Activated B cell treated with CpG ODN at 0.5 μM for 24 hours (primary cell): ENCODE data around the gene MKRN1. TPM values are rescaled to one million over a fixed set of nuclear protein-coding genes. Genes with fewer than 3 reads are reported as not detected.

Experiments
- ATAC-seq: fragments of 200-7000 bp; cut with Tn5 transposase; one replicate; pipeline ENCODE4 v1.10.0; 2021; ENCODE audit warnings: low read depth, mild to moderate bottlenecking, moderate library complexity
- CTCF ChIA-PET: fragments of 350-600 bp; sonication (Branson Sonifier 250); formaldehyde crosslinking; loops from one replicate; lab custom pipeline; 2021; ENCODE audit warnings: antibody characterized with exemption; lab: Charles Lee
- POLR2A ChIA-PET: fragments of 350-600 bp; sonication (Branson Sonifier 250); formaldehyde crosslinking; loops from one replicate; lab custom pipeline; 2021; ENCODE audit warnings: antibody characterized with exemption; lab: Charles Lee
- DNase-seq: peaks from one replicate; pipeline ENCODE4 v3.0.0; 2022
- H3K27ac Mint-ChIP-seq: one replicate; pipeline ENCODE4 v1.8.0; 2020; ENCODE audit warnings: mixed read lengths
- H3K27me3 Mint-ChIP-seq: one replicate; pipeline ENCODE4 v1.8.0; 2021; ENCODE audit warnings: mixed read lengths
- H3K36me3 Mint-ChIP-seq: one replicate; pipeline ENCODE4 v1.8.0; 2021; ENCODE audit warnings: low read depth, mixed read lengths
- H3K4me1 Mint-ChIP-seq: one replicate; pipeline ENCODE4 v1.8.0; 2021; ENCODE audit warnings: mixed read lengths
- H3K4me3 Mint-ChIP-seq: one replicate; pipeline ENCODE4 v1.8.0; 2020; ENCODE audit warnings: mild to moderate bottlenecking, mixed read lengths
- H3K9me3 Mint-ChIP-seq: one replicate; pipeline ENCODE4 v1.8.0; 2020; ENCODE audit warnings: mixed read lengths
- CTCF ChIP-seq: fragments of 200-600 bp; IDR thresholded peaks from one replicate; pipeline ENCODE4 v1.8.0; 2022; ENCODE audit warnings: antibody characterized with exemption, mild to moderate bottlenecking
- intact Hi-C: fragments of 100-400 bp; cut with micrococcal nuclease; formaldehyde crosslinking; loops from one replicate; pipeline ENCODE4 v1.15.1; 2024
- total RNA-seq: library from RNA; stranded (reverse); gene quantifications from 2 replicates; pipeline ENCODE4 v1.2.3, GENCODE V29; 2022

The MKRN1 gene
- total RNA-seq, 1 donor from 2014 or later = 94.3 TPM

GRCh38 chr7:140403878-140404564 lies 75.3 kb downstream of the MKRN1 start, which contains the start of gene RAB19:
Gene RAB19 (plus strand): TSS chr7:140404058. CDS start chr7:140407647, 3,589 bp downstream.
- ATAC-seq (peak; percentile 81), DNase-seq (peak; percentile 20)
- Mint-ChIP-seq H3K36me3 (no peaks in the 10 kb centered on the region), H3K27me3 (no peaks in the 10 kb centered on the region), H3K27ac (peak within 1 kb of the TSS; percentile 46), H3K9me3 (no peaks in the 10 kb centered on the region), H3K4me3 (peak within 1 kb of the TSS; percentile 85), H3K4me1 (peaks cover 13% of the 10 kb centered on the region)
- TF ChIP-seq CTCF = no peak
- intact Hi-C loops = loop anchor here (2.0 kb wide), 1 partner anchor 13 kb away; no protein-coding TSS in a partner anchor
- POLR2A ChIA-PET = no interaction called here
- CTCF ChIA-PET = no interaction called here

Other genes starting within 250 kb of the MKRN1 start
- 10.6 and 12.4 TPM in 2 replicates for gene SLC37A3, start 81.0 kb downstream of the MKRN1 start, total RNA-seq
- 0.37 and 0.55 TPM in 2 replicates for gene RAB19, start 75.4 kb downstream of the MKRN1 start, total RNA-seq
- not detected in 2 replicates for gene DENND2A, start 161.3 kb upstream of the MKRN1 start, total RNA-seq
- 17.6 and 19.1 TPM in 2 replicates for gene ADCK2, start 193.4 kb upstream of the MKRN1 start, total RNA-seq
- gene NDUFB2, start 217.2 kb upstream of the MKRN1 start, total RNA-seq = 140 and 168 TPM in 2 replicates